Activated T-helper 1 cell treated with Interleukin-2 at 50 U/mL for 16 hours (primary cell): ENCODE measurements around the gene SALL3.

Experiments
- DNase-seq: peaks from one replicate; pipeline ENCODE4 v3.0.0-alpha.2; 2020; ENCODE audit warnings: low read depth

SALL3 gene

GRCh38 chr18:78980777-78981380, 1.3 kb downstream of the SALL3 start:
- no peak for DNase-seq

- DNase-seq: no peak
These were observed 1.8 kb downstream of the SALL3 start for GRCh38 chr18:78981394-78981831.

GRCh38 chr18:78981989-78982620, 2.5 kb downstream of the SALL3 start:
- DNase-seq: no peak

- DNase-seq: no peak
These were observed 3.9 kb downstream of the SALL3 start for GRCh38 chr18:78983512-78983911.

GRCh38 chr18:78984941-78985784, 5.5 kb downstream of the SALL3 start:
- no peak for DNase-seq

- no peak for DNase-seq
These were observed 6.4 kb downstream of the SALL3 start for GRCh38 chr18:78986018-78986481.

GRCh38 chr18:78991446-78991845, 11.8 kb downstream of the SALL3 start:
- DNase-seq: no peak

GRCh38 chr18:78992041-78993011, 12.7 kb downstream of the SALL3 start:
- no peak for DNase-seq

- no peak for DNase-seq
These were observed 13.7 kb downstream of the SALL3 start for GRCh38 chr18:78993014-78993926.

- no peak for DNase-seq
These were observed 14.4 kb downstream of the SALL3 start for GRCh38 chr18:78994000-78994399.

- no peak for DNase-seq
These were observed 14.9 kb downstream of the SALL3 start for GRCh38 chr18:78994531-78994930.

- no peak for DNase-seq
These were observed 15.5 kb downstream of the SALL3 start for GRCh38 chr18:78994977-78995582.

GRCh38 chr18:78995740-78996395, 16.2 kb downstream of the SALL3 start:
- DNase-seq: no peak

- no peak for DNase-seq
These were observed 17.3 kb downstream of the SALL3 start for GRCh38 chr18:78996741-78997490.

GRCh38 chr18:78998371-78999071, 18.9 kb downstream of the SALL3 start:
- no peak for DNase-seq

- DNase-seq: no peak
These were observed 20.3 kb downstream of the SALL3 start for GRCh38 chr18:78999939-79000338.

GRCh38 chr18:79000997-79001396, 21.4 kb downstream of the SALL3 start:
- DNase-seq: no peak

GRCh38 chr18:79005653-79006052, 26.0 kb downstream of the SALL3 start:
- DNase-seq: no peak
